GM19463 (cell line): ENCODE measurements around the gene ACTG1.
"Not testable (repeated sequence)": the region's sequence is repeated elsewhere in the genome, so short reads cannot be mapped to it uniquely, and the experiment has no call there.

Source experiments
- ATAC-seq: cut with Tn5 transposase; IDR thresholded peaks from one replicate; pipeline ENCODE4 v1.9.1; 2021; ENCODE audit warnings: mild to moderate bottlenecking, moderate library complexity; ENCODE audit not compliant: unreplicated experiment

Gene ACTG1

DNA sequence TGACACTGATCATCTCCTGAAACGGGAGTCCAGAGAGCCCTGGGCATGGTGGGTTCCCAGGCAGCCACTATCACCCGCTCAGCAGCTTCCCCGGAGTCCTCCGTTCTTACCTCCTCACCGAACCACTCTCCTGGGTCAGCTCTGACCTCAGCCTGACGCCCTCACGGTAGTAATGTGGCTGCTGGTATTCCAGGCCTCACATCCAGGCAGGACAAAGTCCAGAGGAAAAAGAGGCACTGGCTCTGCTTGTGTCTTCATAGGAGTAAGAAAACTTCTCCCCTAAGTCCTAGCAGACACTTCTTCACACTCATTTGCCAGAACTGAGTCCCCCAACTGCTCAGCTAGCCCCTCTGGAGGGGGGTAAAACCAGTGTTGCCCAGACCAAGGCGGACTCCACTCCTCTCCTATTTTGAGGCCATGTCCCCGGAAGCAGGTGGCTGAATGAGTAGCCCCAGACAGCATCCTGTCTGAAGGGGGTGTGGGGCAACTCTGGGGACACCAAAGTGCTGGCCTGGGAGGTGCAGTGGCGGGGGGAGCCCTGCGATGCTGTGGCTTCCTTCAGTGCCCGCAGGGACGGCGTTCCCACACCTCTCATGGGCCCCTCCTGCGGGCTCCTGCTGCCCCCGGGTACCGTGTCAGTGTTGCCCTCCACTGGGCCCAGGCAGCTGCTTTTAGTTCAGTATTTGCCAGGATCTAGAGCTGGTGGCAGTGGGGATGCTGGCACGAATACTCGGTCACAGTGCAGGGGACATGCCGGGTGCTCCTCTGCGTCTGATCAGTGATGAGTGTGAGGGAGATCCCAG, 20.9 kb upstream of the ACTG1 start:
- ATAC-seq, result no peak

DNA sequence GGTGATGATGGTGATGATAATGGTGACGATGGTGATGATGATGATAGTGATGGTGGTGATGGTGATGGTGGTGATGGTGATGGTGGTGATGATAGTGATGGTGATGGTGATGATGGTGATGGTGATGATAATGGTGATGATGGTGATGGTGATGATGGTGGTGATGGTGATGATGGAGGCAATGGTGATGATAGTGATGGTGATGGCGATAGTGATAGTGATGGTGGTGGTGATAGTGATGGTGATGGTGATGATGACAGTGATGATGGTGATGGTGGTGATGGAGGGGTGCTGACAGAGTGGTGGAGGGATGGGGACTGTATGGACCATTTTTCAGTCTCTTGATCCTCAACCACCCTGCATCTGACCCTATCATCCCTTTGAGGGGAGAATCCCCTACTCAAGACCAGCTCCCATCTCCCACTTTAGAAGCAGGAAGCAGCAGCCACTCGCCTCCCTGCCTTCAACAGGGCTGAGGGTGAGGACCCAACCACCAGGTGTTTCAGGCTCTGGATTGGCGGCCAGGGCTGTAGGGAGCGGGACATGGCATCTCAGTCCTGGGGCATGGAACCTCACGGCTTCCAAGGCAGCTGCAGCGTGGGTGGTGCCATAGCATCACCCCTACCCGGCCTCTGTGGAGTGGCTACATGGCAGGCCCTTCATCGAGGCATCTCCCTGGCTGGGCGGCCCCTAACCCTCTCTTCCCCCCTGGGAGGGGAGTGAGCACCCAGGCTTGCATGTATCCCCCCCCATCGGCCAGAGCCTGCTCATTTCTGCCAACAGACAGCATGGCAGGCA, 20.1 kb upstream of the ACTG1 start:
- ATAC-seq, result no peak

DNA sequence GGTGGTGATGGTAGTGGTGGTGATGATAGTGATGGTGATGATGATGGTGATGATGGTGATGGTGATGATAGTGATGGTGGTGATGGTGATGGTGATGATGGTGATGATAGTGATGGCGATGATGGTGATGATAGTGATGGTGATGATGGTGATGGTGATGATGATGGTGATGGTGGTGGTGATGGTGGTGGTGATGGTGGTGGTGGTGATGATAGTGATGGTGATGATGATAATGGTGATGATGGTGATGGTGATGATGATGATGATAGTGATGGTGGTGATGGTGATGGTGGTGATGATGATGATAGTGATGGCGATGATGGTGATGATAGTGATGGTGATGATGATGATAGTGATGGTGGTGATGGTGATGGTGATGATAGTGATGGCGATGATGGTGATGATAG, 19.4 kb upstream of the ACTG1 start:
- ATAC-seq, result not testable (repeated sequence)

DNA sequence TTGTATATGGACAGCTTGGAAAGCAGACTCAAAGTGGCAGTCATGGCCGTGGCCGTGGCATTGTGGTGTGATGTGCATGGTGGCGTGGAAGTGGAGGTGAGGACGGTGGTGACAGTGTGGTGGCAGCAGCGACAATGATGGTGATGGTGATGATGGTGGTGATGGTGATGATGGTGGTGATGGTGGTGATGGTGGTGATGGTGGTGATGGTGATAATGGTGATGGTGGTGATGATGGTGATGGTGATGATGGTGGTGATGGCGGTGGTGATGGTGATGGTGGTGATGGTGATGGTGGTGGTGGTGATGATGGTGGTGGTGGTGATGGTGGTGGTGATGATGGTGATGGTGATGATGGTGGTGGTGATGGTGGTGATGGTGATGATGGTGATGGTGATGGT, 18.4 kb upstream of the ACTG1 start:
- ATAC-seq, result not testable (repeated sequence)

DNA sequence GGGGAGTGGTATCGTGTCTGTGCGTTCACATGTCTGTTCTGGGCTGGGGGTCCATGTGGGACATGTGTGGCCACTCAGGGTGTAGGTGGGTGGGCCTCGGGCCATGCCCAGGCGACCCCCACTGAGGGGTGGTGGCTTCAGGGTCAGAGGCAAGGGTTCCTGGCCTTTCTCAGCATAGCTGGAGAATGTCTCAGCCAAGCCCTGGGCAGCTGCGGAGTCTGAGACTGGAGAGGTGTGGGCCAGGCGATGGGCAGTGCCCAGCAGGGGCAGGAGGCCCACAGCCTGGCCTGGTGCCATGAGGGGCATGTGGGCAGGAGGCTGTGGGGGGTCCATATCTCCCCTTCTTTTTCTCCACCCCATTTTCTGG, 16.8 kb upstream of the ACTG1 start:
- ATAC-seq, result no peak

DNA sequence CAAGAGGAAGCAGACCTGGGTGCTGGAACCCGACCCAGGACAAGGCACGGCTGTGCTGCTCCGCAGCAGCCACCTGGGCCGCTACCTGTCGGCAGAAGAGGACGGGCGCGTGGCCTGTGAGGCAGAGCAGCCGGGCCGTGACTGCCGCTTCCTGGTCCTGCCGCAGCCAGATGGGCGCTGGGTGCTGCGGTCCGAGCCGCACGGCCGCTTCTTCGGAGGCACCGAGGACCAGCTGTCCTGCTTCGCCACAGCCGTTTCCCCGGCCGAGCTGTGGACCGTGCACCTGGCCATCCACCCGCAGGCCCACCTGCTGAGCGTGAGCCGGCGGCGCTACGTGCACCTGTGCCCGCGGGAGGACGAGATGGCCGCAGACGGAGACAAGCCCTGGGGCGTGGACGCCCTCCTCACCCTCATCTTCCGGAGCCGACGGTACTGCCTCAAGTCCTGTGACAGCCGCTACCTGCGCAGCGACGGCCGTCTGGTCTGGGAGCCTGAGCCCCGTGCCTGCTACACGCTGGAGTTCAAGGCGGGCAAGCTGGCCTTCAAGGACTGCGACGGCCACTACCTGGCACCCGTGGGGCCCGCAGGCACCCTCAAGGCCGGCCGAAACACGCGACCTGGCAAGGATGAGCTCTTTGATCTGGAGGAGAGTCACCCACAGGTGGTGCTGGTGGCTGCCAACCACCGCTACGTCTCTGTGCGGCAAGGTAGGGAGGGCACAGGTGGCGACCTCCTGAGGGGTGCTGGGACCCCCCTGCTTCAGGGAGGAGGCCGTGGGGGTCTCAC, 16.2 kb upstream of the ACTG1 start:
- ATAC-seq, result no peak

DNA sequence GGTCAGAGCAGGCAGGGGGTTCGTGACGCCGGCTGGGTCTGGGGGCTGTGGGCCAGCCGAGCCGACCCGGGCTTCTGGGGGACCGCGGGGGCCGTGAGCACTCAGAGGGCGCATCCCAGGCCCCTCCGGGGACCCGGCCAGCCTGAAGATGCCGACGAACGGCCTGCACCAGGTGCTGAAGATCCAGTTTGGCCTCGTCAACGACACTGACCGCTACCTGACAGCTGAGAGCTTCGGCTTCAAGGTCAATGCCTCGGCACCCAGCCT, 15.7 kb upstream of the ACTG1 start:
- no peak for ATAC-seq

DNA sequence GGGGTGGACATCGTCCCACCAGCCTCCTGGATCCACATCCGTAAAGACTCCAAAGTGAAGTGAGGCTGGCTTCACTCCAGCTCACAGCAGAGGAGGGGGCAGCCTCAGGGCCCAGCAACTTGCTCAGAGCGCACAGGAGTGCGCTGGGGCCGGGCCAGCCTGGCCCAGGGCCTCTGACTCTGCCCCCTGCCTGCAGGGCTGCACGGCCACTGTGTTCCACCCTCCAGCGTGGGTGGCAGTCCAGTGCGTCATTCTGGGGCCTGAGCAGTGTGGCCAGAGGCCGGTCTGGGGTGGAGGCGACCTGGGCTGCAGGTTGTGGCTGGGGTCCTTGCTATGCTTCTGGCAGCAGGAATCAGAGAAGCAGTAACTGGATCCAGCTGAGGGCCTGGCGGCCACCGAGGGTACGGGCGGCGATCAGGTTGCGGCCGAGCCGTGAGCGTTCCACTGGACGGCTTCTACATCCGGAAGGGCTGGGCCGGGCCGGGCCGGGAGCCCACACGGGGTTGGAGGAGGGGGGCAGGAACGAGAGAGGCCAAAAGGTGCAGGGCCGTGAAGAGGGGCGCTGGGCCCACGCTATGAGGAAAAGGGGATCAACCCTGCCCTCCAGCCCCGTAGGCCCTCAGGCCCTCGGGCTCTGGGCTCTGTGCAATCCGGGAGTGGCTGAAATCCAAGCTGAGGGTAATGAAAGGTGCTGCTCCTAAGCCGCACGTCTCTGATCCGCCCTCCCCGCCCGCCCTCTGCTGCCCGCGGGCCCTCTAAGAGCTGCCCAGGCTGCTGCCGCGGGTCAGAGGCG, 15.2 kb upstream of the ACTG1 start, which contains the start of gene FSCN2:
FSCN2 (plus strand) TSS at position 787 of the 793 bp plus-strand sequence. CDS start 155 bp downstream, outside the sequence.
- ATAC-seq, result no peak

DNA sequence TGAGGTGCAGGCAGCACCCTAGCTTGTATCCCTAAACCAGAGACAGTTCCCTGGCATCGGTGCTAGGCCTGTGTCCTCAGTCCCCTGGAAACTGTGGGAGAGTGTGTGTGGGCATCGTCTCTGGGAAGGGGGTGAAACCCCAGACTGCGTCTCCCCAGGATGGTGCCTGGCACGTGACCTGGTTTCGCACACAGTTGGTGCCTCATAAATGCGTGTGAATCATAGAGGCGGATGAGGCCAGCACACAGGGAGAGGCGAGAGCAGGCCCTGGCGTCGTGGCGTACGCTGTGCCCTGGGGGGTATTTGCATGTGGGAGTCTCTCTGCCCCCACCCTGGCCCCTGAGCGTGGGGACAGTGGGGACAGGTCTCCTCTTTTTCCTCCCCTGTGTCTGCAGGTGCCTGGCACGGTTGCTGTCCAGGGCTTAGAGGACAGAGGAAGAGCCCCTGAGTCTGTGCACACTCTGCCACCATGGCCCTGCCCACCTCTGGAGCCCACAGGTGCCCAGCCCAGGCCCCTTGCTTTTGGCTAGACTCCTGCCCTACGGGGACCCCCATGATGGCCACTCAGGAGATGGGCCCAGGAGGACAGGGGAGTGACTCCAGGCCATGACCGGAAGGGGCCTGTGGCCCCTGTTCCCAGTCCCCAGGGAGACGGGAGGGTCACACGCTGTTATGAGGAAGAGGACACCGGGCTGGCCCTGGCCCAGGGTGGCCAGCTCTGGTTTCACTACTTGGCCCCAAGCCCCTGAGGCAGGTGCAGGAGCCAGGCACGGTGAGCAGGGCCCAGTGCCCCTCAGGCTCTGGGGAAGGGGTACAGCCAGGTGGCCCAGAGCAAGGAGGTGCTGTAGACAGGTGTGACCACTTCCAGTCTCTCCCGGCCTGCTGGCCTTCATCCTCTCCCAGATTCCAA, 14.3 kb upstream of the ACTG1 start:
- ATAC-seq, result no peak

DNA sequence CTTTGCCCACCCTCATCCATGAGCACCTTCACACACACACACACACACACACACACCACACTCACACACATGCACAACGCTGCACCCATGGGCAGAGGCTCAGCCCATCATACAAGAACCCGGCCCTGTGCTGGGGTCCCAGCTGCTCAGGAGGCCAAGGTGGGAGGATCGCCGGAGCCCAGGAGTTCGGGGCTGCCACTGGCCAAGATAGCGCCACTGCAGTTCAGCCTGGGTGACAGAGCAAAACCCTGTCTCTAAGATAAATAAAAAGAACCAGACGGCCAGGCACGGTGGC, 12.2 kb upstream of the ACTG1 start:
- ATAC-seq, result no peak

DNA sequence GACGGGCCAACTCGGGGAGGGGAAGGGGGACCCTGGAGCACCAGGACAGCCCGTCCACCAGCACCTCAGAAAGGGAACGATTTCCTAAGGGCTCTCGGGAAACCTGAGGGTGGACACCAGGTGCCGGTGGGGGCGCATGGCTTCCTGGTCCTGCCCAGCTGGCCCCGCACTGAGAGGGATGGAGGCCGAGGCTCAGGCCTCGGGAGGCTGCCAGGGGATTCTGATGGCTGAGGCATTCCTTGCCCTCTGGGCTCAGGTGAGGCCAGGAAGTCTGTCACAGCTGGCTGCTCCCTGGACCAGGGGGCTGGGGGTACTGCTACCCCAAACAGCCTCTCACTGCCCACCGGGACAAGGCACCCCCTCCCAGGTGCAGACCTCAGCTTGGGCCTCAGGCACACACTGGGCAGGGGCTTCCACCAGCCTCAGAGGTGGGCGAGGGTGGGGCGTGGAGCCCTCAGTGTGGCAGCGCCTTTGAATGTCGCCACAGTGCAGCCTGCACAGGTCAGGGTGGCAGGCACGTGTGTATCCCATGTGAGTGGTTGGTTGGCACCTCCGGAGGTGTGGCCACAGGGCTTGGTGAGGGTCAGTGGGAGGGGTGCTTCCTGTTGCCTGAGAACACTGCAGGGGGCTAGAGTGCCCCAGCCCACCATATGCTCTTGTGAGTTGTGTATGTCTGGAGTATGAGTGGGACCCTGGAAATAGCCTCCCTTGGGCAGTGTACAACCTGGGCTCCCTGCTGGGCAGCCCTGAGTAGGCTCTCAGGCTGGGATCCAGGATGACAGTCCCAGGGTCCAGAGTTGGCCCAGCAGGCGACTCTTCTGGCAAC, 11.7 kb upstream of the ACTG1 start:
- no peak for ATAC-seq

DNA sequence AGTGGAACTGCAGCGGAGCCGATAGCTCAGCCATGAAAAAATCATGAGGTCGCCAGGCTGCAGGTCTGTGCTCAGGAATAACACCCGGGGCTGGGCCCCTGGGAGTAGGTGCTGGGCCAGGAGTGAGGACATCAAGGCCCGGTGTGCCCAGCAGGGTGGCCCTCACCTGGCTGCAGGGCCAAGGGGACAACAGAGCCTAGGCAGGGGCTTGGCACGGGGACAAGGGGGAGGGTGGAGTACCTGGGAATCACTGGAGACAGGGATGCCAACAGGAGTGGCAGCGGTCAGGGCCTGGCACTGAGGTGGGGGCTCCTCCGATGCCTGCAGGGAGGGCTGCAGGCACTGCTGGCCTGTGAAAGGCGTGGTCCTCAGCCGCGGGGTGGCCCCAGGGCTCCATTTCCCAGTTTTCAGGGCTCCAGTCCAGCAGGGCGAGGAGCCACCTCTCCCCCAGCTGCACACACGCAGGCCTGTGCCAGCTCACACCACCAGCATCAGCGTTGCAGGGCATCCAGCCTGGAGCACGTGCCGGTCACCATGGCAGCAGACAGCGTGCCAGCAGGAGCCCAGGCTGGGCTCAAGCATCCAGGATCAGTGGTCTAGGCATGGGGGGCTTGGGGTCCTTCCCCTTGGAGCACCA, 10.9 kb upstream of the ACTG1 start:
- ATAC-seq, result no peak

DNA sequence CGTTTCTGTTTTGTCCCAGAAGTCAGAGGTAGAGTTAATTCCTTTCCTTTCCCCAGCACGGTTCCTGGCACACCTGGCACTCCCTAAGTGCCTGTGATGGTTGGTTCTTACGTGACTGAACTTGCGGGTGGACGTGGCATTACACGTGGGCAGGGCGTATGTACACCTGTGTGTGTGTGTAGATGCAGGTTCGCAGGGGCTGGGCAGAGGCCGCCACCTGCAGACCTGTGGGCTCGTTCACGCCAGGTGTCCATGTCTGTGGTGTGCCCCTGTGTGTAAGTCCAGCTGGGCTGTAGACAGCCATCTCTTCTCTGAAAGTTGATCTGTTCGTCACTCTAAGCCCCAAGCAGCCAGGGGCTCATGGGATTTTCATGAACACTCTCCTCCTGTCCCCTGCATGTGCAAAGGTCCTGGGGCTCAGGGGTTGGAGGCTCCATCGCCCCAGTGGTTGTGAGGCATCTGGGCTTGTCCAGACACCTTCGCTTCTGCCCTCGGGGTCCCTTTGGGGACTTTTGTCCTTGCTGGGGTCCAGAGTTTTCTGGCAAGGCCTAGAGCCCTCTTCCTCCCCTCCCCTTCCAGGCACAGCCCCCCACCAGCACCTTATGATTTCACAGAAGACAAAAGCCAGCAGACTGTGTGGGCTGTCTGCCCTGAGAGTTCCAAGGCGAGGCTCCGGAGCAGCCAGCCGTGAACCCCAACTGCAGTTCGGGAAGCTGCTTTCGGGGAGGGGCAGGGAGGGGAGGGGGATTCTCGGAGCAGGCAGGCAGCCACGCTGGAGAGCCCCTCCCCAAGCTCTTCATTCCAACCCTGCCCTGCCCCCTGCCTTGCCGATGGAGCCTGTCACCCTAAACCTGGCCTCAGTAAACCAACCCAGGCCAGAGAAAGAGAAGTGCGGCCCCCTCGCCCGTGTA, 10.1 kb upstream of the ACTG1 start:
- no peak for ATAC-seq

DNA sequence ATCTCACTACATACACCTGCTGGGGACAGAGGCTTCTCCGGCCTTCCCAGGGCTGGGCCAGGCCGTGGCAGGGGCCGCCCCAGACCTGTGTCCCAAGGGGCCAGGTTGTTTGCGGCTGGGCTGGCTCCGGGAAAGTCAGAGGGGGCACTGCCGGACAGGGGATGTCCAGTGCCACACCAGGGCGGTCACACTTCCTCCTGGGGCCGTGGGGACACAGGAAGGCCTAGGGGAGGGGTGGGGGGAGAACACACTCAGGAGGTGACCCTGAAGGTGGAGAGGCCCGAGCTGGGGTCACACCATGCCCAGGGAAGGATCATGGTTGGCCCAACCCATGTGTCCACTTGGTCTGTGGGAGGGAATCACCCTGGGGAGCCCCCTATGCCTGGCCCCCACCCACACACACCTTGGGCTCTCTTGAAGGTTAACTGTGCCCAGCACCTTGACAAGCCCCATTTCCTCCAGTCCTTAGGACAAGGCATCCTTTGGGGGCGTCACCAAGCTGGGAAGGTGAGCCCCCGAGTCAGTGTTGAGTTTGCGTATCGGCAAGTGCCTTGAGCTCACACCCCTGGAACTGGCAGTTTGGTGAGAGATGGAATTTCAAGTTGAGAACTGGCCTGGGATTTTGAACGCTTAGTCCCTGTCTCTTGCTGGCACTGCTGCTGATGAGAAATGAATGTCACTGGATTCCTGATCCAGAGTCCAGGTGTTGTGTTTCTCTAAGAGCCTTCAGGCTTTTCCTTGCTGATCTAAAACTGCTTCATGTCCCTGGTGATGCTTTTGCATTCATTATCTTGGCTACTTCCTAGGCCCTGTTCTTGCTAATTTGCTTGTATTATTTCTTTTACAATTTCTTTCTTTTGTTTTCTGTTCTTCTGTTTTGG, 7.7 kb upstream of the ACTG1 start:
- no peak for ATAC-seq

DNA sequence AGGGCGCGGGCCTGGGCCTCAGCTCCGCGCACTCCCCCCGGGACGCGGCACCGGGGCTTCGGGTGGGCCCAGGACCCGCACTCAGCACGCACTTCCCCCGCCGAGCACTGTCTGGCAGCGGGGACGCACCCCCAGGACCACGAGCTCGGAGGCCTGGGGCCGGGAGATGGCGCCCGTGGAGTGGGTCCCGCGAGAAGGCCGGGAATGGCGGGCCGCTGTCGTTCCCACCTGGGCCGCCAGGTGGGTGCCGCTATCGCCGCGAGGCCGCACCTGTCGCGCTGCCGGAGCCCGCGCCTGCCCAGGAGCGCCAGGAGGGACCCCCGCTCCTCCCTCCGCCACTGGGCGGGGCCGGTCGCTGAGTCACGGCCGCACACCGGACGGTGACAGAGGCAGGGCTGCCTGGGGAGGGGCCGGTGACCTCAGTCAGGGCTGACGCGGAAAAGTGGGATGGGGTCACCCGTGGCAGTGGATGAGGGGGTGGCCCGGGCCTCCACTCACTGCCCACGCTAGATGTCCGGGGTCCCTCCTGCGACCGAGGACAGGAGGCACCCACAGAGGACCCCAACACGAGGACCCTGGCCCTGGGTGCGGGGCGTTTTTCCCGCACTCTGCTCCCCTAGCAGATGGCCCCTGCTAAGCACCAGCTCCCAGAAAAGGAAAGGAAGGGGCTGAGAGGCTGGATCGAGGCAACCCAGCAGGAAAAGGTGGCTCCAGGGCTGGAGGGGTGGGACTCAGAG, 6.9 kb upstream of the ACTG1 start:
- no peak for ATAC-seq

DNA sequence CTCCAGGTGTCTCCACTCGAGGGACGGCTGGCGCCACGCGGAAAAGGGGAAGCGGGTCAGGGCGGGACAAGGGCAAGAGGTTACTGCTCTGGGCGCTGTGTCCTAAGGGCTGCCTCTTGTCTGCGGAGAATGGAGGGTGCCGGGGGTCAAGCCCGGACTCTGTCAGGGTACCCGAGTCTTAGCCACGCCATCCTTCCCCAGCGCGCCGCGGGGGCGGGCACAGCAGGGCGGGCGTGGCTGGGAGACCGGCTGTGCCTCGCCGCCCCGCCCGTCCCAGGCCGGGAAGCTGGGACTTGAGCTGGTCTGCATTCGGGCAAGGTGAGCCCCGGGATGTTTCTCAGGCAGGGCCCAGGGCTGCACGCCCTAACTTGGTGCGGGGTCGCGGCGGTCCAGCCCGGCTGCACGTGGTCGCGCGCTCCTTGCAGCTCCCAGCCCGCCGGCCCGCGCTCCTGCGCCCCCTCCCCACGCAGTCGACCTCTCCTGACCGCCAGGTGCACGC, 6.2 kb upstream of the ACTG1 start:
- ATAC-seq, result no peak
